Activated CD4-positive, alpha-beta T cell treated with anti-CD3 and anti-CD28 coated beads for 1 hour (primary cell): Measurements from ENCODE around the gene ADH1A.
"Not testable (repeated sequence)": the region's sequence is repeated elsewhere in the genome, so short reads cannot be mapped to it uniquely, and the experiment has no call there.

Experiments
- DNase-seq: peaks from one replicate; pipeline ENCODE4 v3.0.0-alpha.2; 2020

The ADH1A gene

GRCh38 chr4:99276417-99276816 lies 14.4 kb downstream of the ADH1A start:
- no peak for DNase-seq

GRCh38 chr4:99275885-99276284 lies 14.9 kb downstream of the ADH1A start:
- DNase-seq, result no peak

DNA sequence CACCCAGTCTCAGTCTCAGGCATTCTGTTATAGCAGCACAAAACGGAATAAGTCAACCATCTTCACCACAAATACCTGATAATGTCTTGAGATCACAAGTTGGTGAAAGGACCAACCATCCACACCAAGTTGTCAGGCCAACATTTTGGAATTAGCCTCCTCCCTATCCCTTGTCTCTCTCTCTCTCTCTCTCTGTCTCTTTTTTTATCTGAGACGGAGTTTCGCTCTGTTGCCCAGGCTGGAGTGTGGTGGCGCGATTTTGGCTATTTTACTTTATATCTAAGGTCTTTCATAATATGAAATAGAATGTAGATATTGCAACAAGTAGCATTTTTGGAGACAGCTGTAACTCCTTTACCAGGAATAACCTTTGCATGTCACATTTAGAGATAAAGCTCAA lies 15.7 kb downstream of the ADH1A start:
- no peak for DNase-seq

DNA sequence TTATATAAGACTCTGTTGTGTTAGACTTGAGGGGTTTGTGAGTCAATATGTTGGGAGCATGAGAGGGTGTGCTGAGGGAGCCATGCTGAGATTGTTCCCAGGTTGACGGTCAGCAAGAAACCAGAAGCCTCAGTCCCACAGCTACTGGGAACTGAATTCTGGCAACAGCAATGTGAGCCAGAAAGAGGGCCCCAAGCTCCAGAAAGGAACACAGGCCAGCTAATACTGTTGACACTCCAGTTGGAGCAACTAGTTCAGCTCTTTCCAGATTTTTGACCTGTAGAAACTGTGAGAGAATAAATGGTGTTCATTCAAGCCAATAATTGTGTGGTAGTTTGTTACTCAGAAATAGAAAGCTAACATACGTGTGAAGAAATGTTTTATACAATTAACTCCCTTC lies 17.1 kb downstream of the ADH1A start:
- no peak for DNase-seq

GRCh38 chr4:99264927-99265326 lies 25.9 kb downstream of the ADH1A start:
- DNase-seq, result no peak

DNA sequence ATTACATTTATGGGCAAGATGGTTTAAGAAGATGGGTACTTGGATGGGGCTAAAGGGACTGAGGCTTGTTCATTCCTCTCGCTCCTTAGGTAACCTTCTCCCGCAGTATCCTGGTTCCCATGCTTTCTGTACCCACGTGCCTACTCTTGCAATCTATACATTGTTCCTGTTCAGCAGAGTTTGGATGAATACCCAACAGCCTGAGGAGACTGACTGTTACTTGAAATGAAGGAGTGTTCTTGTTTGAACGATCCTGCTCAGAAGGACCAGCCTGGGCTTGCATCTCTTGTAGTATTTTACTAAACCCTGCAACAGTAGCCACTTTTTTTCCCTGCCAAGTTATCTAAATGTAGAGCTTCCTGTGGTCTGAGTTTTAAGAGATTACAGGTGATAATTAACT lies 38.0 kb downstream of the ADH1A start:
- DNase-seq, result no peak

GRCh38 chr4:99248714-99249113 lies 42.1 kb downstream of the ADH1A start:
- no peak for DNase-seq

GRCh38 chr4:99235955-99236354 lies 54.8 kb downstream of the ADH1A start:
- no peak for DNase-seq

- DNase-seq, result no peak
Observed at GRCh38 chr4:99234331-99235010, 56.3 kb downstream of the ADH1A start.

GRCh38 chr4:99233397-99233796 lies 57.4 kb downstream of the ADH1A start:
- not testable (repeated sequence) for DNase-seq

DNA sequence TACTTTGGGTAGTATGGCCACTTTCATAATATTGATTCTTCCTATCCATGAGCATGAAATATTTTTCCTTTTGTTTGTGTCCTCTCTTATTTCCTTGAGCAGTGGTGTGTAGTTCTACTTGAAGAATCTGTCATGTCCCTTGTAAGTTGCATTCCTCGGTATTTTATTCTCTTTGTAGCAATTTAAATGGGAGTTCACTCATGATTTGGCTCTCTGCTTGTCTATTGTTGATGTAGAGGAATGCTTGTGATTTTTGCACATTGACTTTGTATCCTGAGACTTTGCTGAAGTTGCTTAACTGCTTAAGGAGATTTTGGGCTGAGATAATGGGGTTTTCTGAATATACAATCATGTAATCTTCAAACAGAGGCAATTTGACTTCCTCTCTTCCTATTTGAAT lies 62.1 kb downstream of the ADH1A start:
- DNase-seq, result not testable (repeated sequence)

GRCh38 chr4:99227646-99228045 lies 63.1 kb downstream of the ADH1A start:
- not testable (repeated sequence) for DNase-seq
